Measurements from ENCODE around the gene SHMT2.

DNA sequence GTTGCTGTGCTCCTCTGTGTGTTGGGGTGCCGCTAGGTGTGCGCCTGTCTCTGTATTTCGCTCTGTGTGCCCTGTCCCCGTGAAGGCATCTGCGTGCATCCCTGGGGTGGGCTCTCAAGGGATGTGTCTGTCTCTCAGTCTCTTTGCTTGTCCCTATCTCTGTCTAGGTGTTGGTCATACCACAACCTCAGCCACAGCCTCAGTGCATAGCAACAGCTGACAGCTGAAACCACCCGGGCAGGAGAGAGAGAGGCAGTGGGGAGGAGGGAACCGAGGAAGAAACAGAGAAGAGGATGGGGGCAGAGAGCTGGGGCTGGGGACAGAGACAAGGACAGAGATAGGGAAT lies 13.9 kb upstream of the SHMT2 start:
- TF ChIP-seq, protein P1, sequence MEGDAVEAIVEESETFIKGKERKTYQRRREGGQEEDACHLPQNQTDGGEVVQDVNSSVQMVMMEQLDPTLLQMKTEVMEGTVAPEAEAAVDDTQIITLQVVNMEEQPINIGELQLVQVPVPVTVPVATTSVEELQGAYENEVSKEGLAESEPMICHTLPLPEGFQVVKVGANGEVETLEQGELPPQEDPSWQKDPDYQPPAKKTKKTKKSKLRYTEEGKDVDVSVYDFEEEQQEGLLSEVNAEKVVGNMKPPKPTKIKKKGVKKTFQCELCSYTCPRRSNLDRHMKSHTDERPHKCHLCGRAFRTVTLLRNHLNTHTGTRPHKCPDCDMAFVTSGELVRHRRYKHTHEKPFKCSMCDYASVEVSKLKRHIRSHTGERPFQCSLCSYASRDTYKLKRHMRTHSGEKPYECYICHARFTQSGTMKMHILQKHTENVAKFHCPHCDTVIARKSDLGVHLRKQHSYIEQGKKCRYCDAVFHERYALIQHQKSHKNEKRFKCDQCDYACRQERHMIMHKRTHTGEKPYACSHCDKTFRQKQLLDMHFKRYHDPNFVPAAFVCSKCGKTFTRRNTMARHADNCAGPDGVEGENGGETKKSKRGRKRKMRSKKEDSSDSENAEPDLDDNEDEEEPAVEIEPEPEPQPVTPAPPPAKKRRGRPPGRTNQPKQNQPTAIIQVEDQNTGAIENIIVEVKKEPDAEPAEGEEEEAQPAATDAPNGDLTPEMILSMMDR (IDR thresholded peaks at IDR 0.05; ENCODE audit: low read depth, low read length) = no peak
- no peak for TF ChIP-seq POLR2A (IDR thresholded peaks at IDR 0.05; ENCODE audit: extremely low read depth, insufficient read length)
- no peak for TF ChIP-seq MYC (IDR thresholded peaks at IDR 0.05; ENCODE audit: low read depth, low read length)

All from NB4 (cell line).